ENCODE results near the gene SLC6A18.

The SLC6A18 gene

DNA sequence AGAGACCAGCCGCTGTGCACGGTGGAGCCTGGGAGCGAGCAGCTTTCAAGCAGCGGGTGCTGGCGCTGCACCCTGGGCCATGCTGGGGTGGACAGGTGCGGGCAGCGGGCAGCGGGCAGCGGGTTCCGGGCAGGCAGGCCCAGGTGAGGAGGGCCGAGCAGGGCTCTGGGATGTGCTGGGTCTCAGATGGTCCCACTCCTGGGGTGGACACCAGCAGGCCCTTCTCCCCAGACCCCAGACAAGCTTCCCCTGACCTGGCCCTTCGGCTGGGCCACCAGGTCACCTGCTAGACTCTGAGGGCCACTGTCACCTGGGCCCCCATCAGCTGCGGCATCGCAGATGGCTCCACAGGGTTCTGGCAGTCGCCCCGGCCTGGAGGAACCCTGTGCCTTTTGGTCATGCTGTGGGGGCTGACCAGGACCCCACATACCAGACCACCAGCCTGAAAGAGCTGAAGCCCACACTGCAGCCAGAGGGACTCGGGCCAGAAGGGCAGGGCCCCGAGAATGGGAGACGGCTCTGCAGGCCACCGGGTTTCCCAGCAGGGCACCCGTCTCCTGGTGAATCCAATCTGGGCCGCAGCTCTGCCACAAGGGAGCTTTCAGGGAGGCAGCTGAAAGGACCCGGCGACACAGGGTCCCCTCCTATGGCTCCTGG, 21.7 kb upstream of the SLC6A18 start:
- no peak for DNase-seq (ENCODE audit: low read depth in 2 of 2)

- no peak for DNase-seq (ENCODE audit: low read depth in 2 of 2)
Measured at GRCh38 chr5:1203968-1204692, 21.1 kb upstream of the SLC6A18 start.

- no peak for DNase-seq (ENCODE audit: low read depth in 2 of 2)
Measured at GRCh38 chr5:1204693-1205242, 20.4 kb upstream of the SLC6A18 start.

DNA sequence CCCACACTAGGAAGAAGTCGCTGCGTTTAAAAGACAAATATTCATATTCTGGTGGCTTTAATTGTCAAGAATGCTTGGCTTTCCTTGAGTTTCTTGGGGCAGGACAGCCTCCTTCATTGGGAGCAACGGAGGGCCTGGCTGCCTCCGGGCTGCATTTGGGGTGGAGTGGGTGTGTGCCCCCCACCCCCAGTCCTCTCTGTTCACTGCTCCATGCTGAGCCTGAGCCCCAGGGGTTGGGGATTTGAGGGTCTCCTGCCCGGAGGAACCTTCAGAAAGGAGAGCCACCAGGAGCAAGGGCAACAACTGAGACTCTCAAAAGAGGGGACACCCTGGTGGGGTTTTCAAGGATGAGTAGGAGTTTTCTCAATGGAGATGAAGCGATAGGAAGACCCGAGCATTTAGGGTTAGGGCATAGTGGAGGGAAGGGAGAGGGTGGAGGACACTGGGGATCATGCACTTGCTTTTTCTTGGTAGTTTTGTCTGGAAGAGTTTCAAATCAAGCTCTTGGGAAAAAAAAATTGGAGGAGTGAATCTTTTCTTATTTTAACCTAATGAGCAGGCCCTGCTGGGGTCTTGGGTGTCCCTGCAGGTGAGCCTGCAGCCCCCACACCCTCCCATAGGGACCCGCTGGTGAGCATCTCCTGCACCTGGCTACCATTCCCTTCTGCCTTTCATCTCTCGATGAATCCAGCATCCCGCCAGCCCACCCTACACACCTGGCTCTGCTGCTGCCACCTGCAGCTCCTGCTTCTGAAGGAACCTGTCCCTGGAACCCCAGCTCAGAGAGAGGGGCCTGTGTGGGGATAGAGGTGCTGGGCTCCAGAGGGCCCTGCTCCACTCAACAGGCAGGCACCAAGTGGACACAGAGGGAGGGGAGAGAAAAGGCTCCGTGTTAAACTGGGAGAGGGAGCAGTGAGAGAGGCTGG, 19.7 kb upstream of the SLC6A18 start:
- no peak for DNase-seq (ENCODE audit: low read depth in 2 of 2)

- DNase-seq (ENCODE audit: low read depth in 2 of 2) = no peak
Measured at GRCh38 chr5:1206521-1207412, 18.4 kb upstream of the SLC6A18 start.

DNA sequence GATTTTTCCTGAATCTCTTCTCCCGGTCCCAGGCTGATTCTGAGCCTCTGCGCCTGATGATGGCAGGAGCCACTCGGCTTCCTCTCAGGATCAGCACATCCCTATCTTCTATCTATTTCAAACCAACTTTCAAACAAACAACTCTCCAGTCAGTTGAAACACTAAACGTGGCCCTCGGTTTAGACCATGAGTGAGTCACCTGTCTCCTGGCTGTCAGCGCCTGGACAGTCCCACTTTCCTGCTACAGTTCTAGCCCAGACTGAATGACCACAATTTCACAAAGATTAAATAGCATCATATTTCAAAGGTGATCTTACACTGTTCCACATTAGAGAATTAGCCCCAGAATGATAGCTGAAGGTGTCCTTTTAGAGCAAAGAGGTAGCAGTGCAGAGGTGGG, 17.6 kb upstream of the SLC6A18 start:
- no peak for DNase-seq (ENCODE audit: low read depth in 2 of 2)

- no peak for DNase-seq (ENCODE audit: low read depth in 2 of 2)
Measured at GRCh38 chr5:1208221-1208742, 16.9 kb upstream of the SLC6A18 start.

DNA sequence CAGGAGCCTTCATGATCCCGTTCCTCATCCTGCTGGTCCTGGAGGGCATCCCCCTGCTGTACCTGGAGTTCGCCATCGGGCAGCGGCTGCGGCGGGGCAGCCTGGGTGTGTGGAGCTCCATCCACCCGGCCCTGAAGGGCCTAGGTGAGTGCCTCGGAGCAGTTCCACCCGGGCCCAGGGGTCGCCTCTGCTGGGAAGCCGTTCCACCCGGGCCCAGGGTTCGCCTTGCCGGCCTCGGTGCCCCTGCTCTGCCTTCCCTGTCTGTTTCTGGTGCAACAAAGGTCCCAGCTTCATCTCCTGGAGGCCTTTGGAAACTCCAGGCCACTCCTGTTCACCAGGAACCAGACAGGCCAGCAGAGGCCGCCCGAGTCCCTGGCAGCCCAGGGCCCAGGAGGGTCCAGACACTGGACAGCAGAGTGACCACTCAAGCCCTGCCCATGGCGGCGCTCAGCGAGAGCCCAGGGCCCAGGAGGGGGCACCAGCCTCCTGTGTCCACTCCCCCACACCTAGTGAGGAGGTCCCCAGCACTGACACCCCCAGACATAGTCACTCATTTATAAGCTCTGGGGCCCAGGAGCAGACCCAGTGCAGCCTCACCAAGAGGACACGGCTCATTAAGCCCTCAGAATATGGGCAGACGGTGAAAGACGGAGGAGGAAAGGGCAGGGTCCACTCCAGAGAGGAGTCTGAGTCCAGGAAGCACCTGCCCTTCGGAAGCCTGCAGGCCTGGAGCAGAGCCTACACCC, 16.3 kb upstream of the SLC6A18 start:
- DNase-seq (ENCODE audit: low read depth in 2 of 2) = no peak

DNA sequence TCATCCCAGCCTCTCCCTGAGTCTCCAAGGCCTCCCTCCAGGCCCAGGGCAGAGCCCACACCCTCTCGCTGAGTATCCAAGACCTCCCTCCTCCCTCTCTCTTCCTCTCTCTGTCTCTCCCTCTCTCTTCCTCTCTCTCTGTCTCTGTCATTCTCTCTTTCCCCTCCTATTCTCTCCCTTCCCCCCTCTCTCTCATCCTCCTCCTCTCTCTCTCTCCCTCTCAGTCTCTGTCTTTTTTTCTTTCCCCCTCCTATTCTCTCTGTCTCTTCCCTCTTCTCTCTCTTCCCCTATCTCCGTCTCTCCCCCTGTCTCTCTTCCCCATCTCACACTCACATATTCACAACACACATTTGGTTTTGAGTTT, 15.7 kb upstream of the SLC6A18 start:
- DNase-seq (ENCODE audit: low read depth in 2 of 2) = no peak

GRCh38 chr5:1209896-1210776, 15.0 kb upstream of the SLC6A18 start:
- no peak for DNase-seq (ENCODE audit: low read depth in 2 of 2)

GRCh38 chr5:1210832-1211251, 14.3 kb upstream of the SLC6A18 start:
- no peak for DNase-seq (ENCODE audit: low read depth in 2 of 2)

- DNase-seq (ENCODE audit: low read depth in 2 of 2) = no peak
Measured at GRCh38 chr5:1211701-1212100, 13.5 kb upstream of the SLC6A18 start.

- DNase-seq (ENCODE audit: low read depth in 2 of 2) = no peak
Measured at GRCh38 chr5:1212271-1212670, 12.9 kb upstream of the SLC6A18 start.

- DNase-seq (ENCODE audit: low read depth in 2 of 2) = no peak
Measured at GRCh38 chr5:1212881-1213280, 12.3 kb upstream of the SLC6A18 start.

- no peak for DNase-seq (ENCODE audit: low read depth in 2 of 2)
Measured at GRCh38 chr5:1213508-1214162, 11.5 kb upstream of the SLC6A18 start.

DNA sequence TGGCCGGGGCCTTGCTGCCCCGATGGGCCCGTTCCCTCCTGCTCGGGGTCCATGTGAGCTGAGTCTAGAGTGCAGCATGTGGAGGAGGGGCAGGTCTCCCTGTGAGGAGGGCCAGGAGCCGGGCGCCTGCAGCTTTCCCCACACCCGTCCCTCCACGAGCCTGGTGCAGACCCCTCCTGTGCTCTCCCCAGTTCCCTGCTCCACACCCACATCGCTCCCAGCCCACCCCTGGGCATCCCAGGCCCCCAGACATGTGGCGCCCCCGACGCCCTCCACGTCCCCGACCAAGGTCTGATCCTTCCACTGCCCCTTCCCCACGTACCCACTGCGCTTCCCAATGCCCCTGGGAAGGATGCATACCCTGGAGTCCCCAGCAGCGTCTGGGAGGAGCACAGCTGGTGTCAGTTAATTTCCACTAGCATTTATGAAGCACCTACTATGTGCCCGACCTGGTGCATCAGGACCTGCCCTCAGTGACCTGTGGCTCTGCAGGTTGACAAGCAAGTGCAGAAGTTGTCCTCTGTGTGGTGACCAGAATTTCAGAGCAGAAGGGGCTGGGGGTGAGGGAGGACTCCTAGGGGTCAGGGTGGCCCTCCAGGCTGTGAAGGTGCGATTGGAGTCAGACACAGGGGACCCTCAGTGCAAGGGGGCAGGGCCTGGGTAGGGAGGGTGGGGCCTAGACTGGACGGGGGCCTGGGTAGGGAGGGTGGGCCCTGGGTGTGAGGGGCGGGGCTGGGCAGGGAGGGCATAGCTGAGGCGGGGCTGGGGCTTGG, 10.8 kb upstream of the SLC6A18 start:
- DNase-seq (ENCODE audit: low read depth in 2 of 2) = no peak

DNA sequence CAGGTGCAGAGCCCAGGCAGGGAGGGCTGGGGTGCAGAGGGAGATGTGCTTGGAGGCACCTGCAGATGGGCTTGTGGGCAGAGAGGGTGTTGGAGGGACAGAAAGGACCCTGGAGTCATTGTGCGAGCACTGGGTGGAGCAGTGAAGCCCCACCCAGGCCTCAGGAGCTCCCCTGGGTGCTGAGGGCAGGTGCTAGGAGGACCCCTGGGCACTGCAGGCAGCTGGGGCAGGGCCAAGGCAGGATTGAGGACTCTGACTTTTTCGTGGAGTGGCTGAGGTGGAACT, 10.3 kb upstream of the SLC6A18 start:
- DNase-seq (ENCODE audit: low read depth in 2 of 2) = no peak

All from stimulated activated CD8-positive, alpha-beta memory T cell treated with anti-CD3 and anti-CD28 coated beads, Interleukin-15, amount 100 ng/mL, for 4 hours (primary cell).